ENCODE data around the gene TARS1. TPM values are rescaled to one million over a fixed set of nuclear protein-coding genes. Genes with fewer than 3 reads are reported as not detected.

The TARS1 gene
- total and polyA plus RNA-seq, 2 of the 8 experiments (the other 6 are each of a cell fraction or from before 2014, with no cell fraction given) = 94.4 to 445 TPM

- Histone ChIP-seq H3K79me1 (ENCODE audit: low read depth, low read length) (no peaks in the 10 kb centered on the region), H3K23ac (ENCODE audit: insufficient read length) (no peak overlapping the region), H2AK5ac (ENCODE audit: low read depth, low read length) (no peak overlapping the region), H4K5ac (ENCODE audit: insufficient read length, low read depth, low read length) (no peak overlapping the region), H3K4me1 (replicated peaks in 1 of 4; ENCODE audit: control insufficient read depth in 3 of 4, insufficient read depth in 4 of 4, low read length in 3 of 4) (peaks cover 0 to 9% (median 0%) of the 10 kb centered on the region in 4 experiments; a peak in 1 of 7 replicates), H3K9me3 (ENCODE audit: insufficient read depth in 2 of 2, low read depth in 1 of 2, low read length in 1 of 2) (no peaks in the 10 kb centered on the region), H3K56ac (replicated peaks; ENCODE audit: insufficient read length, low read depth, low read length) (no peak overlapping the region), H3K14ac (ENCODE audit: insufficient read length) (no peak overlapping the region), H4K91ac (replicated peaks; ENCODE audit: insufficient read length, low read length) (no peak overlapping the region), H2BK5ac (ENCODE audit: low read depth, low read length) (0 out of 2 replicates have a peak overlapping the region, but pooled peaks have one; percentile 22), H3K79me2 (ENCODE audit: control insufficient read depth in 1 of 2, insufficient read depth in 2 of 2, low read length in 2 of 2) (0 out of 4 replicates have a peak, but pooled peaks cover 0 to 7% of the 10 kb centered on the region in 2 experiments), H3K27ac (ENCODE audit: low read depth, low read length) (no peak overlapping the region), H2AFZ (ENCODE audit: low read length) (no peak overlapping the region), H3K4me3 (ENCODE audit: extremely low read depth in 1 of 4, insufficient read depth in 2 of 4, low read depth in 3 of 4, low read length in 4 of 4) (no peak overlapping the region), H3K18ac (ENCODE audit: extremely low read depth, low read length) (no peak overlapping the region; the same call in 1 of the 2 replicates), H3K4ac (replicated peaks; ENCODE audit: insufficient read length, low read depth, low read length) (no peak overlapping the region), H3K27me3 (replicated peaks in 1 of 4; ENCODE audit: control insufficient read depth in 3 of 4, extremely low read depth in 1 of 4, insufficient read depth in 3 of 4, low read length in 3 of 4) (no peaks in the 10 kb centered on the region), H4K20me1 (replicated peaks in 1 of 2; ENCODE audit: control insufficient read depth in 1 of 2, insufficient read depth in 2 of 2, low read length in 2 of 2) (no peaks in the 10 kb centered on the region), H4K8ac (ENCODE audit: extremely low read depth, insufficient read depth, low read length) (no peak overlapping the region), H2BK15ac (ENCODE audit: low read length) (no peak overlapping the region), H3K36me3 (ENCODE audit: control insufficient read depth in 2 of 4, insufficient read depth in 4 of 4, low read length in 3 of 4) (peaks cover 8 to 96% (median 47%) of the 10 kb centered on the region in 4 experiments), H3K9ac (replicated peaks in 1 of 4; ENCODE audit: extremely low read depth in 1 of 4, low read depth in 3 of 4, low read length in 3 of 4) (no peak overlapping the region), H2BK20ac (ENCODE audit: low read length) (no peak overlapping the region), H3K23me2 (ENCODE audit: low read depth, low read length) (no peaks in the 10 kb centered on the region), H2BK12ac (ENCODE audit: low read depth, low read length) (no peak overlapping the region), H2BK120ac (replicated peaks; ENCODE audit: low read depth, low read length) (no peak overlapping the region), H3K4me2 (ENCODE audit: insufficient read depth in 1 of 2, low read depth in 2 of 2, low read length in 2 of 2) (no peak overlapping the region)
- POLR2A ChIA-PET (ENCODE audit: partially characterized antibody) = interaction anchor here (1.1 kb wide), 1 partner anchor 14 kb away, joined by 4 read pairs; no protein-coding TSS in a partner anchor
- WGBS, 2 experiments (ENCODE audit: extremely low coverage in 1 of 2, insufficient coverage in 1 of 2, insufficient read length in 1 of 2, insufficient replicate concordance in 2 of 2, low coverage in 1 of 2, low lambda C conversion rate in 2 of 2, missing lambda C conversion rate in 1 of 2) = 97% methylated on average over 2 of the region's 2 CpGs; no CpG with 5 or more reads in 1 of the 2 experiments
- FAIRE-seq (no peak), DNase-seq (ENCODE audit: low read depth in 1 of 2, low spot score in 2 of 2) (no peak)
- CTCF ChIA-PET (ENCODE audit: partially characterized antibody) = interaction anchor here (0.9 kb wide), 1 partner anchor 17 kb away, joined by 3 read pairs; no protein-coding TSS in a partner anchor
Measured at GRCh38 chr5:33474004-33474403, 33.2 kb downstream of the TARS1 start.
